Panc1 (cell line): ENCODE measurements around the gene UBTF.

ENCODE experiments used
- CTCF ChIP-seq: fragments of 450-650 bp; IDR thresholded peaks from 2 replicates; pipeline ENCODE4 v1.5.1; 2017; ENCODE audit warnings: mild to moderate bottlenecking
- POLR2AphosphoS5 ChIP-seq: IDR thresholded peaks from 2 replicates; pipeline ENCODE4 v1.6.1; 2012; ENCODE audit warnings: mild to moderate bottlenecking, low read depth, low read length, moderate library complexity
- SIN3A ChIP-seq: IDR thresholded peaks from 2 replicates; pipeline ENCODE4 v1.6.1; 2012; ENCODE audit warnings: low read depth, mild to moderate bottlenecking, low read length, moderate library complexity, borderline replicate concordance; ENCODE audit not compliant: insufficient read depth
- TCF7L2 ChIP-seq: IDR thresholded peaks from 2 replicates; pipeline ENCODE4 v1.6.1; 2011; ENCODE audit warnings: mild to moderate bottlenecking, low read depth, low read length, inconsistent platforms

GRCh38 chr17:44221862-44222111 lies 2.3 kb upstream of the UBTF start:
- TF ChIP-seq TCF7L2 = no peak; the same call in 1 of the 2 replicates
- no peak for TF ChIP-seq POLR2AphosphoS5
- TF ChIP-seq CTCF = no peak
- TF ChIP-seq SIN3A = no peak
